ENCODE data around the gene KCNJ12.
"Not testable (repeated sequence)": the region's sequence is repeated elsewhere in the genome, so short reads cannot be mapped to it uniquely, and the experiment has no call there.

DNA sequence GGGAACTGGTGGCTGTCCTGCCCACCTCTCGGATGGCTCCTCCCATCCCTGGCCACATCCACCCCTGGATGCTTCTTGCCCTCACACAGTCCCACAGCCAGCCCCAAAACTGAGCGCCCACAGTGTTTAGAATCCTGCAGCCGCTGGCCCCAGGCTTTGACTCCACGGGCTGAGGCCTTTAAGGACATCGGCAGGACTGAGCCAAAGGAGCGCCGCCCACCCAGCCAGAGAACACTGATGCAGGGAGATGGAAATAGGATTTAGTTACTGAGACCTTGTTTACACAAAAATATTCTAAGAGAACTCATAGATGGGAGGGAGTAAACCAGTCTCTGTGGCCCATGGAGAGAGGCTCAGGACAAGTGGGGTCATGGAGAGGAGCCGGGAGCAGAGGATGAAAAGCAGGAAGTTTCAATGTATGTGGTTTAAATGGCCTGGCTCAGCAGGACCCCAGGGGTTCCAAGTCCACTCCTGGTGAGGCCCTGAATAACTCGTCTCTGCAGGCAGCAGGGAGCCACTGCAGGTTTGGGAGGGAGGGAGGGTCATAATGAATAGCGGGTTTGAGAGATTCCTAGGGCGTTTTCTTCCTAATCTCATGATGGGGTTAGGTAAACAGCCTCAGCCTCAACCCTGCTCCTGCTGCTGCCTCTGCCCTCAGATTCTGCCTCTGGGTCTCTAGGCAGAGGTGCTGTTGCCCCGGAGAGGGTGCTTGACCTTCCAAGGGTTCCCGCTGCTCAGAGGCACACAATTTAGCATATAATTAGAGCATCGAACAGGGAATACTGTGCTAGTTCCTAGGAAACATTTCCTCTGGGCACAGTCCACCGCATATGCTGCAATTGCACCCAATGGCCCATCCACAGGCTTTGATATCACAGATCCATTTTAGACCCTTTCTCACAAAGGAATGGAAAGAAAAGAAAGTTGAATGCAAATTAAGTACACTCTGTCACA lies 61.0 kb downstream of the KCNJ12 start:
- TF ChIP-seq CTCF, POLR2A (IDR thresholded peaks at IDR 0.05): not testable (repeated sequence)

All from Peyer's patch (tissue), 4 donors.